ENCODE data around the gene ATP13A3.

DNA sequence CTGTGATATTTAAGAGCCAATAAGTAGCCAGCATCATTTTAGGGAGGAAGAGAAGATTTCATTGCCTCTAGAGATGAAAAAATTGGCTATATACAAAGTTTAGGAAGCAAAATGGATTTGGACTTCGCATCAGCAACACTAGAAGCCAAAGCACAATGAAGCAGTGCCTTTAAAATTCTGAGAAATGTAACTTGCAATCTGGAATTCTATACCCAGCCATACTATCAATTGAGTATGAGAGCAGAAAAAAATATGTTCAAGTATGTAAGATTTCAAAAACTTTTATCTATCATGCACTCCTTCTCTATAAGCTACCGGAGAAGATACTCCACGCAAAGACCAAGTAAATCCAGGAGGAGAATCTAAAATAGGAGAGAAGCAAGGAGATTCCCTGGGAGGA lies 47.4 kb upstream of the ATP13A3 start:
- TF ChIP-seq, protein P1, sequence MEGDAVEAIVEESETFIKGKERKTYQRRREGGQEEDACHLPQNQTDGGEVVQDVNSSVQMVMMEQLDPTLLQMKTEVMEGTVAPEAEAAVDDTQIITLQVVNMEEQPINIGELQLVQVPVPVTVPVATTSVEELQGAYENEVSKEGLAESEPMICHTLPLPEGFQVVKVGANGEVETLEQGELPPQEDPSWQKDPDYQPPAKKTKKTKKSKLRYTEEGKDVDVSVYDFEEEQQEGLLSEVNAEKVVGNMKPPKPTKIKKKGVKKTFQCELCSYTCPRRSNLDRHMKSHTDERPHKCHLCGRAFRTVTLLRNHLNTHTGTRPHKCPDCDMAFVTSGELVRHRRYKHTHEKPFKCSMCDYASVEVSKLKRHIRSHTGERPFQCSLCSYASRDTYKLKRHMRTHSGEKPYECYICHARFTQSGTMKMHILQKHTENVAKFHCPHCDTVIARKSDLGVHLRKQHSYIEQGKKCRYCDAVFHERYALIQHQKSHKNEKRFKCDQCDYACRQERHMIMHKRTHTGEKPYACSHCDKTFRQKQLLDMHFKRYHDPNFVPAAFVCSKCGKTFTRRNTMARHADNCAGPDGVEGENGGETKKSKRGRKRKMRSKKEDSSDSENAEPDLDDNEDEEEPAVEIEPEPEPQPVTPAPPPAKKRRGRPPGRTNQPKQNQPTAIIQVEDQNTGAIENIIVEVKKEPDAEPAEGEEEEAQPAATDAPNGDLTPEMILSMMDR (conservative IDR thresholded peaks at IDR 0.05; ENCODE audit: low read depth, low read length) = no peak
- TF ChIP-seq EZH2 (IDR thresholded peaks at IDR 0.05; ENCODE audit: borderline replicate concordance, low read depth, low read length, poor library complexity, severe bottlenecking) = no peak
